ENCODE results near the gene DEFB124.

DNA sequence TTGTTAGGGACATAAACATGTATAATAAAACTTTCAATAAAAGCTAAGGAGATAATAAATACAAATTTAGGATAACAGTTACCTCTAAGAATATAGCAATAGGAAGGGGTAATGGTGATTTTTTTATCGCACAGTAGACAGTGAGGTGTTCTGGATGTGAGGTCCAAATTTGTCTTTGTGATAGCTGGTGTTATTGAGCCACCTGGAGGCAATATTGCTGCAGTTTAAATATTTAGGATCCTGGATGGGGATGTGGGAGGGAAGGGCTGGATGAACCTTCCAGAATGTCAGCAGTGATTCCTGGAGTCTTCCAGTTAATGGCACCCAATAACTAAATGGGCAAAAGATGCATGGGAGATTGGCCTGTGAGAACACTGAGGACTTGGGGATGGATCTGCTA is 20.6 kb downstream of the DEFB124 start:
- TF ChIP-seq, protein P1, sequence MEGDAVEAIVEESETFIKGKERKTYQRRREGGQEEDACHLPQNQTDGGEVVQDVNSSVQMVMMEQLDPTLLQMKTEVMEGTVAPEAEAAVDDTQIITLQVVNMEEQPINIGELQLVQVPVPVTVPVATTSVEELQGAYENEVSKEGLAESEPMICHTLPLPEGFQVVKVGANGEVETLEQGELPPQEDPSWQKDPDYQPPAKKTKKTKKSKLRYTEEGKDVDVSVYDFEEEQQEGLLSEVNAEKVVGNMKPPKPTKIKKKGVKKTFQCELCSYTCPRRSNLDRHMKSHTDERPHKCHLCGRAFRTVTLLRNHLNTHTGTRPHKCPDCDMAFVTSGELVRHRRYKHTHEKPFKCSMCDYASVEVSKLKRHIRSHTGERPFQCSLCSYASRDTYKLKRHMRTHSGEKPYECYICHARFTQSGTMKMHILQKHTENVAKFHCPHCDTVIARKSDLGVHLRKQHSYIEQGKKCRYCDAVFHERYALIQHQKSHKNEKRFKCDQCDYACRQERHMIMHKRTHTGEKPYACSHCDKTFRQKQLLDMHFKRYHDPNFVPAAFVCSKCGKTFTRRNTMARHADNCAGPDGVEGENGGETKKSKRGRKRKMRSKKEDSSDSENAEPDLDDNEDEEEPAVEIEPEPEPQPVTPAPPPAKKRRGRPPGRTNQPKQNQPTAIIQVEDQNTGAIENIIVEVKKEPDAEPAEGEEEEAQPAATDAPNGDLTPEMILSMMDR (IDR thresholded peaks at IDR 0.05; ENCODE audit: insufficient read depth, low read depth, low read length): no peak
- TF ChIP-seq EZH2 (IDR thresholded peaks at IDR 0.05; ENCODE audit: insufficient read depth, low read length): no peak
